HCT116 (cell line): ENCODE data around the gene IQCH. TPM values are rescaled to one million over a fixed set of nuclear protein-coding genes. Genes with fewer than 3 reads are reported as not detected.

Source experiments
- ATAC-seq: fragments of 200-7000 bp; cut with Tn5 transposase; 2 replicates; pipeline ENCODE4 v1.9.1; 2020; ENCODE audit warnings: mild to moderate bottlenecking, moderate library complexity
- BruUV-seq: library from RNA; stranded (reverse); fragments of 400-500 nt; replicated peaks from 2 replicates; lab custom pipeline; 2021; lab: Mats Ljungman, UMichigan
- CTCF ChIA-PET: fragments of 300-600 bp; sonication (Branson Sonifier 250); formaldehyde crosslinking; loops from one replicate; lab custom pipeline; 2021; ENCODE audit warnings: antibody characterized with exemption; lab: Charles Lee
- POLR2A ChIA-PET: fragments of 300-600, 350-600 bp; sonication (Branson Sonifier 250); formaldehyde crosslinking; loops from one replicate; lab custom pipeline; 2021; ENCODE audit warnings: antibody characterized with exemption; lab: Charles Lee
- RAD21 ChIA-PET, 2 experiments: fragments of 300-600 bp; sonication (Branson Sonifier 250); formaldehyde crosslinking; loops; one replicate each; lab custom pipeline; 2023; ENCODE audit warnings: low total read pairs in 2 of 2; ENCODE audit not compliant: uncharacterized antibody in 2 of 2, unreplicated experiment in 2 of 2, low non-redundant PET in 1 of 2; lab: Charles Lee
- DNase-seq: peaks from one replicate; pipeline ENCODE4 v3.0.0-alpha.2; 2010; ENCODE audit warnings: low read depth, low spot score
- H2AFZ ChIP-seq: fragments of 200-600 bp; shearing (Covaris generic), sonication (generic); 2 replicates; pipeline ENCODE4 v1.6.1; 2017; ENCODE audit warnings: low read depth, mixed run types, mixed read lengths, antibody characterized with exemption, low read length; ENCODE audit not compliant: poor library complexity, severe bottlenecking
- H3K27ac ChIP-seq: 2 replicates; pipeline ENCODE4 v1.5.1; 2012; ENCODE audit warnings: low read depth, low read length
- H3K27me3 ChIP-seq: fragments of 200-600 bp; sonication (generic); 2 replicates; pipeline ENCODE4 v1.6.1; 2016; ENCODE audit warnings: mixed run types, low read length, mixed read lengths; ENCODE audit not compliant: insufficient read depth
- H3K36me3 ChIP-seq, 2 experiments: fragments of 200-500 bp in 1 of 2; fragments of 200-600 bp in 1 of 2; sonication (Bioruptor generic) in 1 of 2; sonication (generic) in 1 of 2; 2 replicates each; pipeline versions ENCODE4 v1.5.1 to v1.6.1; 2014 to 2016; ENCODE audit warnings: low read length in 2 of 2, inconsistent platforms in 1 of 2, mixed read lengths in 1 of 2, mixed run types in 1 of 2; ENCODE audit not compliant: insufficient read depth in 2 of 2, control insufficient read depth in 1 of 2
- H3K4me1 ChIP-seq, 2 experiments: fragments of 200-600 bp in 1 of 2; sonication (generic) in 1 of 2; 2 replicates each; pipeline versions ENCODE4 v1.5.1 to v1.6.1; 2012 to 2017; ENCODE audit warnings: low read length in 2 of 2, inconsistent platforms in 1 of 2, mild to moderate bottlenecking in 1 of 2, mixed read lengths in 1 of 2, mixed run types in 1 of 2, moderate library complexity in 1 of 2; ENCODE audit not compliant: insufficient read depth in 2 of 2, control insufficient read depth in 1 of 2
- H3K4me2 ChIP-seq: fragments of 200-600 bp; sonication (generic); 2 replicates; pipeline ENCODE4 v1.6.1; 2017; ENCODE audit warnings: mixed run types, low read length, mixed read lengths
- H3K4me3 ChIP-seq, 2 experiments: fragments of 200-600 bp in 1 of 2; sonication (generic) in 1 of 2; replicated peaks in 1 of 2; 2 replicates each; pipeline ENCODE4 v1.5.1; 2011 to 2016; ENCODE audit warnings: low read length in 2 of 2, control low read depth in 1 of 2, low read depth in 1 of 2, mild to moderate bottlenecking in 1 of 2, mixed read lengths in 1 of 2, mixed run types in 1 of 2
- H3K79me2 ChIP-seq: fragments of 200-600 bp; sonication (generic); 2 replicates; pipeline ENCODE4 v1.6.1; 2017; ENCODE audit warnings: mild to moderate bottlenecking, mixed run types, low read length, moderate library complexity, mixed read lengths; ENCODE audit not compliant: insufficient read depth
- H3K9ac ChIP-seq: fragments of 200-600 bp; sonication (generic); 2 replicates; pipeline ENCODE4 v1.6.1; 2016; ENCODE audit warnings: low read length, mixed read lengths
- H3K9me2 ChIP-seq: fragments of 200-600 bp; sonication (generic), shearing (Covaris generic); 2 replicates; pipeline ENCODE4 v1.6.1; 2017; ENCODE audit warnings: mixed run types, mild to moderate bottlenecking, moderate library complexity; ENCODE audit not compliant: insufficient read depth
- H3K9me3 ChIP-seq, 2 experiments: fragments of 200-500 bp in 1 of 2; fragments of 200-600 bp in 1 of 2; sonication (Bioruptor generic) in 1 of 2; sonication (generic) in 1 of 2; 2 replicates each; pipeline ENCODE4 v1.6.1; 2014 to 2017; ENCODE audit warnings: low read length in 2 of 2, mixed read lengths in 2 of 2, inconsistent platforms in 1 of 2, low read depth in 1 of 2, mild to moderate bottlenecking in 1 of 2, mixed run types in 1 of 2, moderate library complexity in 1 of 2; ENCODE audit not compliant: control insufficient read depth in 1 of 2, insufficient read depth in 1 of 2
- H4K20me1 ChIP-seq: fragments of 200-600 bp; sonication (generic), shearing (Covaris generic); 2 replicates; pipeline ENCODE4 v1.6.1; 2017; ENCODE audit warnings: mixed run types, mild to moderate bottlenecking, moderate library complexity; ENCODE audit not compliant: insufficient read depth
- ATF3 ChIP-seq: IDR thresholded peaks from 2 replicates; pipeline ENCODE4 v1.6.1; 2012
- CBX3 ChIP-seq: IDR thresholded peaks from 2 replicates; pipeline ENCODE4 v1.6.1; 2012; ENCODE audit warnings: low read depth
- CEBPB ChIP-seq: IDR thresholded peaks from 2 replicates; pipeline ENCODE4 v1.6.1; 2012; ENCODE audit warnings: low read depth
- CTCF ChIP-seq, 3 experiments: fragments of 200-600 bp in 1 of 3; sonication (generic) in 1 of 3; IDR thresholded peaks in 2 of 3; conservative IDR thresholded peaks in 1 of 3; 2 replicates each; pipeline ENCODE4 v1.5.1; 2012 to 2017; ENCODE audit warnings: low read depth in 2 of 3, low read length in 2 of 3, antibody characterized with exemption in 1 of 3, borderline replicate concordance in 1 of 3, control low read depth in 1 of 3, mild to moderate bottlenecking in 1 of 3, mixed read lengths in 1 of 3, mixed run types in 1 of 3, moderate library complexity in 1 of 3; ENCODE audit not compliant: insufficient read depth in 1 of 3
- EGR1 ChIP-seq: IDR thresholded peaks from 2 replicates; pipeline ENCODE4 v1.6.1; 2012; ENCODE audit warnings: low read depth
- ELF1 ChIP-seq: IDR thresholded peaks from 2 replicates; pipeline ENCODE4 v1.6.1; 2012; ENCODE audit warnings: low read depth, borderline replicate concordance
- EZH2 ChIP-seq: fragments of 200-600 bp; sonication (generic); IDR thresholded peaks from 2 replicates; pipeline ENCODE4 v1.6.1; 2017; ENCODE audit warnings: antibody characterized with exemption, mixed run types
- EZH2phosphoT487 ChIP-seq: fragments of 200-600 bp; IDR thresholded peaks from 2 replicates; pipeline ENCODE4 v1.6.1; 2018; ENCODE audit warnings: antibody characterized with exemption, borderline replicate concordance
- FOSL1 ChIP-seq: IDR thresholded peaks from 2 replicates; pipeline ENCODE4 v1.6.1; 2012; ENCODE audit warnings: low read depth
- JUND ChIP-seq: IDR thresholded peaks from 2 replicates; pipeline ENCODE4 v1.6.1; 2012
- MAX ChIP-seq: IDR thresholded peaks from 2 replicates; pipeline ENCODE4 v1.6.1; 2012
- POLR2A ChIP-seq: IDR thresholded peaks from 2 replicates; pipeline ENCODE4 v1.7.0; 2011; ENCODE audit warnings: borderline replicate concordance; ENCODE audit not compliant: insufficient read depth, insufficient read length; ENCODE audit errors: extremely low read depth
- POLR2AphosphoS5 ChIP-seq: IDR thresholded peaks from 2 replicates; pipeline ENCODE4 v1.6.1; 2011; ENCODE audit warnings: mild to moderate bottlenecking, low read depth, low read length, moderate library complexity
- RAD21 ChIP-seq: IDR thresholded peaks from 2 replicates; pipeline ENCODE4 v1.6.1; 2012; ENCODE audit warnings: low read depth, mild to moderate bottlenecking
- SIN3A ChIP-seq: IDR thresholded peaks from 2 replicates; pipeline ENCODE4 v1.6.1; 2012; ENCODE audit warnings: low read depth
- TCF7L2 ChIP-seq: IDR thresholded peaks from 2 replicates; pipeline ENCODE4 v1.7.0; 2011; ENCODE audit warnings: borderline replicate concordance, inconsistent platforms; ENCODE audit not compliant: insufficient read depth, insufficient read length; ENCODE audit errors: extremely low read depth
- ZBTB33 ChIP-seq: IDR thresholded peaks from 2 replicates; pipeline ENCODE4 v1.6.1; 2011; ENCODE audit warnings: mild to moderate bottlenecking, low read length, moderate library complexity; ENCODE audit not compliant: insufficient replicate concordance; ENCODE audit errors: extremely low read depth
- ZFX ChIP-seq: fragments of 450-650 bp; IDR thresholded peaks from 2 replicates; pipeline ENCODE4 v1.6.1; 2017
- ZNF274 ChIP-seq: fragments of 200-500 bp; sonication (Bioruptor generic); IDR thresholded peaks from 2 replicates; pipeline ENCODE4 v1.6.1; 2014; ENCODE audit warnings: mild to moderate bottlenecking, low read depth, low read length, inconsistent platforms
- intact Hi-C: fragments of 100-400 bp; cut with micrococcal nuclease; formaldehyde crosslinking; loops from 2 replicates; pipeline ENCODE4 v1.10.0; 2022
- total RNA-seq: library from RNA; stranded (reverse); gene quantifications from one replicate; pipeline ENCODE4 v1.2.1, GENCODE V29; 2021; ENCODE audit not compliant: unreplicated experiment

Gene IQCH
- total RNA-seq, 1 experiment from 2014 or later: 4.6 TPM

- Histone ChIP-seq H3K9me3 (no peaks in the 10 kb centered on the region), H3K4me3 (no peak overlapping the region), H3K27ac (no peak overlapping the region), H2AFZ (no peak overlapping the region), H3K27me3 (no peaks in the 10 kb centered on the region), H3K9ac (no peak overlapping the region), H4K20me1 (no peaks in the 10 kb centered on the region), H3K36me3 (no peaks in the 10 kb centered on the region), H3K9me2 (no peaks in the 10 kb centered on the region), H3K4me1 (no peaks in the 10 kb centered on the region), H3K79me2 (no peaks in the 10 kb centered on the region), H3K4me2 (no peak overlapping the region)
- RAD21 ChIA-PET: no interaction called here
- CTCF ChIA-PET: no interaction called here
- POLR2A ChIA-PET: no interaction called here
- intact Hi-C loops: loop anchor here (10.0 kb wide), 1 partner anchor 448 kb away; no protein-coding TSS in a partner anchor
- ATAC-seq (no peak), DNase-seq (no peak)
- no TSS peak for BruUV-seq
- TF ChIP-seq POLR2AphosphoS5 (no peak), SIN3A (no peak), FOSL1 (no peak), EZH2 (no peak), POLR2A (no peak), EGR1 (no peak), ZNF274 (no peak)
These were observed 132.4 kb downstream of the IQCH start for GRCh38 chr15:67386947-67387346.

- H3K9me3 ChIP-seq: no peaks in the 10 kb centered on the region
- no peaks in the 10 kb centered on the region for H4K20me1 ChIP-seq
- POLR2A ChIA-PET: no interaction called here
- DNase-seq: no peak
- H3K4me3 ChIP-seq: no peak overlapping the region
- CTCF ChIA-PET: no interaction called here
- intact Hi-C loops: loop anchor here (10.0 kb wide), 1 partner anchor 445 kb away; no protein-coding TSS in a partner anchor
- no peak overlapping the region for H3K27ac ChIP-seq
- no peak for ATAC-seq
- RAD21 ChIA-PET: no interaction called here
- H3K36me3 ChIP-seq: no peaks in the 10 kb centered on the region
- H3K9ac ChIP-seq: no peak overlapping the region
- no peak overlapping the region for H2AFZ ChIP-seq
- H3K4me1 ChIP-seq: no peaks in the 10 kb centered on the region
- BruUV-seq: no TSS peak
- H3K9me2 ChIP-seq: no peaks in the 10 kb centered on the region
- no peaks in the 10 kb centered on the region for H3K27me3 ChIP-seq
- no peak overlapping the region for H3K4me2 ChIP-seq
- H3K79me2 ChIP-seq: no peaks in the 10 kb centered on the region
- TF ChIP-seq ZFX (no peak), ZBTB33 (no peak), MAX (no peak), CBX3 (no peak), JUND (no peak), CEBPB (no peak), EZH2 (no peak), RAD21 (no peak), POLR2AphosphoS5 (no peak), EZH2phosphoT487 (no peak), ATF3 (no peak), TCF7L2 (no peak), CTCF (IDR thresholded peaks at IDR 0.05 in 2 of 3, conservative IDR thresholded peaks at IDR 0.05 in 1 of 3; ENCODE audit: borderline replicate concordance in 1 of 3, insufficient read depth in 1 of 3, low read depth in 2 of 3, low read length in 2 of 3) (no peak), EGR1 (no peak), ELF1 (no peak), SIN3A (no peak)
These were observed 135.4 kb downstream of the IQCH start for GRCh38 chr15:67389975-67390374.
